Measurements from ENCODE around the gene ZBTB7B. TPM values are rescaled to one million over a fixed set of nuclear protein-coding genes. Genes with fewer than 3 reads are reported as not detected.

ZBTB7B gene
- total and polyA plus RNA-seq, 2 experiments from 2014 or later: 2.3 to 27.0 TPM

- H3K27ac ChIP-seq: no peak overlapping the region
- DNase-seq: no peak
- H3F3A ChIP-seq (ENCODE audit: insufficient read depth): no peaks in the 10 kb centered on the region
- H2AFZ ChIP-seq: no peak overlapping the region
- H3K4me2 ChIP-seq (ENCODE audit: unreplicated experiment): no peak overlapping the region
- H3K4me1 ChIP-seq (ENCODE audit: insufficient read depth): peaks cover 15% of the 10 kb centered on the region
- H3K4me3 ChIP-seq: no peak overlapping the region
- no peaks in the 10 kb centered on the region for H3K79me2 ChIP-seq (ENCODE audit: insufficient read depth)
- no peaks in the 10 kb centered on the region for H3K9me3 ChIP-seq (ENCODE audit: low read depth)
- WGBS, 2 experiments (ENCODE audit: low coverage in 1 of 2, low lambda C conversion rate in 2 of 2, missing lambda C conversion rate in 2 of 2): 61 to 72% methylated on average over 3 to 5 of the region's 5 CpGs
- TF ChIP-seq EZH2 (IDR thresholded peaks at IDR 0.05; ENCODE audit: insufficient read depth, poor library complexity, severe bottlenecking): no peak
- TF ChIP-seq EZH2phosphoT487 (IDR thresholded peaks at IDR 0.05; ENCODE audit: insufficient read depth, low read depth): no peak
- H3K36me3 ChIP-seq (ENCODE audit: low read depth): no peaks in the 10 kb centered on the region
- in situ Hi-C loops (cut with MboI): no loop called here
- H3K9me2 ChIP-seq (ENCODE audit: insufficient read depth): no peaks in the 10 kb centered on the region
- no peaks in the 10 kb centered on the region for H4K20me1 ChIP-seq (ENCODE audit: insufficient read depth)
- no peak overlapping the region for H3K9ac ChIP-seq
- no peaks in the 10 kb centered on the region for H3K27me3 ChIP-seq (replicated peaks; ENCODE audit: insufficient read depth)
Observed at GRCh38 chr1:155042789-155043188, 40.2 kb downstream of the ZBTB7B start.

DNA sequence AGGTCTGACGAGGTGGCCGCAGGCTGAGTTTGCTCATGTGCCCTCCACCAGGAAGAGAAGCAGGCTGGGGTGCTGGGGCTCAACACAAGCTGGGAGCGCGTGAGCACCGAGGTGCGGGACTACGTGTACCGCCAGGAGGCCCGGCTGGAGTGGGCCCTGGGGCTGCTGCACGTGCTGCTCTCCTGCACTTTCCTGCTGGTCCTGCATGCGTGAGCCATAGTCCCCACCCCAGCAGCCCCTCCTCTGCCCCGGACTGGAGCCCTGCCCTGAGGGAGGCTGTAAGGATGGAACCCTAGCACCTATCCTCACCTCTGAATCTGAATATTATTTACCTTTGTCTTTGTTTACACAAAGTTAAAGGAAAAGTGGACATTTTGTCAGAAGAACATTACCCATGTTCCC, 40.7 kb downstream of the ZBTB7B start:
- in situ Hi-C loops (cut with MboI): no loop called here
- H4K20me1 ChIP-seq (ENCODE audit: insufficient read depth): no peaks in the 10 kb centered on the region
- H3K27me3 ChIP-seq (replicated peaks; ENCODE audit: insufficient read depth): no peaks in the 10 kb centered on the region
- 82% methylated on average over 12 of the region's 12 CpGs for WGBS, 2 experiments (ENCODE audit: low coverage in 1 of 2, low lambda C conversion rate in 2 of 2, missing lambda C conversion rate in 2 of 2)
- H3F3A ChIP-seq (ENCODE audit: insufficient read depth): no peaks in the 10 kb centered on the region
- no peak overlapping the region for H3K4me2 ChIP-seq (ENCODE audit: unreplicated experiment)
- H3K9me2 ChIP-seq (ENCODE audit: insufficient read depth): no peaks in the 10 kb centered on the region
- peaks cover 14% of the 10 kb centered on the region for H3K4me1 ChIP-seq (ENCODE audit: insufficient read depth)
- no peak for DNase-seq
- H3K4me3 ChIP-seq: no peak overlapping the region
- no peak for TF ChIP-seq EZH2phosphoT487 (IDR thresholded peaks at IDR 0.05; ENCODE audit: insufficient read depth, low read depth)
- no peak for TF ChIP-seq EZH2 (IDR thresholded peaks at IDR 0.05; ENCODE audit: insufficient read depth, poor library complexity, severe bottlenecking)
- no peak overlapping the region for H3K9ac ChIP-seq
- no peaks in the 10 kb centered on the region for H3K79me2 ChIP-seq (ENCODE audit: insufficient read depth)
- H3K27ac ChIP-seq: no peak overlapping the region
- no peak overlapping the region for H2AFZ ChIP-seq
- H3K9me3 ChIP-seq (ENCODE audit: low read depth): no peaks in the 10 kb centered on the region
- H3K36me3 ChIP-seq (ENCODE audit: low read depth): no peaks in the 10 kb centered on the region

- peaks cover 9% of the 10 kb centered on the region for H3K4me1 ChIP-seq (ENCODE audit: insufficient read depth)
- 93 to 97% methylated on average over 3 of the region's 3 CpGs for WGBS, 2 experiments (ENCODE audit: low coverage in 1 of 2, low lambda C conversion rate in 2 of 2, missing lambda C conversion rate in 2 of 2)
Observed at GRCh38 chr1:155043793-155044192, 41.2 kb downstream of the ZBTB7B start.

DNA sequence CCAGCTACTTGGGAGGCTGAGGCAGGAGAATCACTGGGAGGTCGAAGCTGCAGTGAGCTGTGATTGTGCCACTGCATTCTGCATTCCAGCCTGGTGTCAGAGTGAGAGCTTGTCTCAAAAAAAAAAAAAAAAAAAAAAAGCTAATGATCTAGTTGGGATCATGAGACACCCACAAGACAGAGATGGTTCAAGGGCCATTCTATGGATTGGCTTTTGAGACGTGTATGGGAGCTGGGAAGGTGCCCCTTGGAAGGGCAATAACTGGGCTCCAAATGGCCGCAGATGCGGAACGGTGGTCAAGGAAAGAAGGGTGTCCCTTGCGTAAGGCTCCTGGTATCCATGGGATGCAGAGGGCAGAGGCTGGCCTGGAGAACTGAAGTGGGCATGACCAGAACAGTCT, 41.8 kb downstream of the ZBTB7B start:
- Histone ChIP-seq H3K9ac (no peak overlapping the region), H3F3A (ENCODE audit: insufficient read depth) (no peaks in the 10 kb centered on the region; the same call in 1 of the 2 replicates), H3K4me3 (no peak overlapping the region), H3K27ac (no peak overlapping the region), H3K4me1 (ENCODE audit: insufficient read depth) (peaks cover 7% of the 10 kb centered on the region), H2AFZ (no peak overlapping the region), H3K9me2 (ENCODE audit: insufficient read depth) (no peaks in the 10 kb centered on the region), H3K4me2 (ENCODE audit: unreplicated experiment) (no peak overlapping the region), H3K27me3 (replicated peaks; ENCODE audit: insufficient read depth) (no peaks in the 10 kb centered on the region), H3K36me3 (ENCODE audit: low read depth) (no peaks in the 10 kb centered on the region), H4K20me1 (ENCODE audit: insufficient read depth) (no peaks in the 10 kb centered on the region), H3K9me3 (ENCODE audit: low read depth) (no peaks in the 10 kb centered on the region), H3K79me2 (ENCODE audit: insufficient read depth) (no peaks in the 10 kb centered on the region)
- in situ Hi-C loops (cut with MboI): no loop called here
- no peak for TF ChIP-seq EZH2 (IDR thresholded peaks at IDR 0.05; ENCODE audit: insufficient read depth, poor library complexity, severe bottlenecking)
- no peak for TF ChIP-seq EZH2phosphoT487 (IDR thresholded peaks at IDR 0.05; ENCODE audit: insufficient read depth, low read depth)
- 83 to 91% methylated on average over 6 of the region's 6 CpGs for WGBS, 2 experiments (ENCODE audit: low coverage in 1 of 2, low lambda C conversion rate in 2 of 2, missing lambda C conversion rate in 2 of 2)
- no peak for DNase-seq

More at GRCh38 chr1:155043793-155044192, 41.2 kb downstream of the ZBTB7B start:
- Histone ChIP-seq H3K9me2 (ENCODE audit: insufficient read depth) (no peaks in the 10 kb centered on the region), H2AFZ (no peak overlapping the region), H3K27me3 (replicated peaks; ENCODE audit: insufficient read depth) (no peaks in the 10 kb centered on the region), H3K4me3 (no peak overlapping the region), H3K9ac (no peak overlapping the region), H3K27ac (no peak overlapping the region), H3K4me2 (ENCODE audit: unreplicated experiment) (no peak overlapping the region), H3K9me3 (ENCODE audit: low read depth) (no peaks in the 10 kb centered on the region), H3F3A (ENCODE audit: insufficient read depth) (no peaks in the 10 kb centered on the region), H4K20me1 (ENCODE audit: insufficient read depth) (no peaks in the 10 kb centered on the region), H3K36me3 (ENCODE audit: low read depth) (no peaks in the 10 kb centered on the region), H3K79me2 (ENCODE audit: insufficient read depth) (no peaks in the 10 kb centered on the region)
- TF ChIP-seq EZH2phosphoT487 (IDR thresholded peaks at IDR 0.05; ENCODE audit: insufficient read depth, low read depth): no peak
- TF ChIP-seq EZH2 (IDR thresholded peaks at IDR 0.05; ENCODE audit: insufficient read depth, poor library complexity, severe bottlenecking): no peak
- DNase-seq: no peak
- in situ Hi-C loops (cut with MboI): no loop called here

Measured in GM23248 (cell line).